ENCODE results near the gene ZNF611. TPM values are rescaled to one million over a fixed set of nuclear protein-coding genes. Genes with fewer than 3 reads are reported as not detected.

Gene ZNF611
- total and polyA plus RNA-seq, 10 of the 15 experiments (the other 5 are each of a cell fraction or from before 2014, with no cell fraction given), result 1.4 to 16.8 (median 7.6) TPM

GRCh38 chr19:52691737-52692136, 43.1 kb downstream of the ZNF611 start (continued):
- TF ChIP-seq ZNF592 (IDR thresholded peaks at IDR 0.05), result no peak
- TF ChIP-seq NBN (IDR thresholded peaks at IDR 0.05), result peak; percentile 70
- no peak for TF ChIP-seq CREM (IDR thresholded peaks at IDR 0.05; ENCODE audit: low read depth)
- TF ChIP-seq PRDM15 (CRISPR knock-in tag; IDR thresholded peaks at IDR 0.05), result no peak
- TF ChIP-seq SREBF2 (IDR thresholded peaks at IDR 0.05; ENCODE audit: low read length), result no peak
- TF ChIP-seq NFYA (IDR thresholded peaks at IDR 0.05; ENCODE audit: borderline replicate concordance, low read depth, low read length), result no peak
- peak; percentile 85 for TF ChIP-seq IKZF1 (conservative IDR thresholded peaks at IDR 0.05)
- no peak; the same call in 1 of the 2 replicates for TF ChIP-seq RB1 (IDR thresholded peaks at IDR 0.05; ENCODE audit: borderline replicate concordance)
- no peak for TF ChIP-seq HDGF (IDR thresholded peaks at IDR 0.05)
- peak; percentile 99 for TF ChIP-seq MEF2B (IDR thresholded peaks at IDR 0.05; ENCODE audit: partially characterized antibody, poor library complexity, severe bottlenecking)
- no peak for TF ChIP-seq MYC (IDR thresholded peaks at IDR 0.05; ENCODE audit: insufficient read depth, insufficient read length, insufficient replicate concordance, low read length, severe bottlenecking)
- no peak for TF ChIP-seq EED (IDR thresholded peaks at IDR 0.05; ENCODE audit: low read depth)
- no peak for TF ChIP-seq ZBED1 (IDR thresholded peaks at IDR 0.05; ENCODE audit: borderline replicate concordance)
- no peak for TF ChIP-seq CHD2 (IDR thresholded peaks at IDR 0.05; ENCODE audit: borderline replicate concordance, low read depth, low read length)
- TF ChIP-seq ZNF687 (IDR thresholded peaks at IDR 0.05), result no peak; the same call in 1 of the 2 replicates
- no peak for TF ChIP-seq NRF1 (conservative IDR thresholded peaks at IDR 0.05; ENCODE audit: low read depth, low read length)
